Measurements from ENCODE around the gene GNAQ. TPM values are rescaled to one million over a fixed set of nuclear protein-coding genes. Genes with fewer than 3 reads are reported as not detected.
A peak's percentile ranks its signal among the peaks of the same experiment; 100 is the strongest.

GNAQ gene
- total RNA-seq, 2 experiments from 2014 or later = 17.6 to 24.2 TPM

- ATAC-seq (no peak), DNase-seq (no peak)
- Mint-ChIP-seq H3K9me3 (ENCODE audit: low read depth) (no peaks in the 10 kb centered on the region), H3K27ac (no peak overlapping the region), H3K27me3 (no peaks in the 10 kb centered on the region), H3K4me3 (no peak overlapping the region), H3K4me1 (peaks cover 24% of the 10 kb centered on the region), H3K36me3 (peaks cover 2% of the 10 kb centered on the region)
- CTCF ChIA-PET = interaction anchor here (1.4 kb wide), 1 partner anchor 304 kb away, joined by 3 read pairs; no protein-coding TSS in a partner anchor
These were observed 213.9 kb downstream of the GNAQ start for GRCh38 chr9:77817590-77818311.

GRCh38 chr9:77816641-77817341 lies 214.8 kb downstream of the GNAQ start:
- CTCF ChIA-PET = no interaction called here
- ATAC-seq = no peak

GRCh38 chr9:77815260-77815659 lies 216.4 kb downstream of the GNAQ start:
- Mint-ChIP-seq H3K4me3 (no peak overlapping the region), H3K36me3 (peaks cover 2% of the 10 kb centered on the region), H3K27ac (no peak overlapping the region), H3K4me1 (peaks cover 15% of the 10 kb centered on the region), H3K27me3 (no peaks in the 10 kb centered on the region), H3K9me3 (ENCODE audit: low read depth) (no peaks in the 10 kb centered on the region)
- CTCF ChIA-PET = no interaction called here
- ATAC-seq (no peak), DNase-seq (no peak)

More at GRCh38 chr9:77816641-77817341, 214.8 kb downstream of the GNAQ start:
- peaks cover 2% of the 10 kb centered on the region for H3K36me3 Mint-ChIP-seq
- no peak overlapping the region for H3K27ac Mint-ChIP-seq
- H3K4me3 Mint-ChIP-seq = no peak overlapping the region
- H3K9me3 Mint-ChIP-seq (ENCODE audit: low read depth) = no peaks in the 10 kb centered on the region
- H3K27me3 Mint-ChIP-seq = no peaks in the 10 kb centered on the region
- DNase-seq = no peak
- H3K4me1 Mint-ChIP-seq = peaks cover 21% of the 10 kb centered on the region

GRCh38 chr9:77811832-77812231 lies 219.8 kb downstream of the GNAQ start:
- ATAC-seq = no peak
- Mint-ChIP-seq H3K27me3 (no peaks in the 10 kb centered on the region), H3K27ac (no peak overlapping the region), H3K4me3 (no peak overlapping the region), H3K36me3 (peaks cover 6% of the 10 kb centered on the region), H3K4me1 (peaks cover 18% of the 10 kb centered on the region), H3K9me3 (ENCODE audit: low read depth) (no peaks in the 10 kb centered on the region)
- no peak for DNase-seq
- CTCF ChIA-PET = no interaction called here

- no peak overlapping the region for H3K4me3 Mint-ChIP-seq
- no peak for DNase-seq
- H3K9me3 Mint-ChIP-seq (ENCODE audit: low read depth) = no peaks in the 10 kb centered on the region
- H3K27ac Mint-ChIP-seq = no peak overlapping the region
- H3K4me1 Mint-ChIP-seq = peaks cover 18% of the 10 kb centered on the region
- peaks cover 5% of the 10 kb centered on the region for H3K36me3 Mint-ChIP-seq
- H3K27me3 Mint-ChIP-seq = no peaks in the 10 kb centered on the region
- no peak for ATAC-seq
- CTCF ChIA-PET = no interaction called here
These were observed 220.9 kb downstream of the GNAQ start for GRCh38 chr9:77810637-77811119.

- Mint-ChIP-seq H3K36me3 (peaks cover 4% of the 10 kb centered on the region), H3K9me3 (ENCODE audit: low read depth) (no peaks in the 10 kb centered on the region), H3K27me3 (no peaks in the 10 kb centered on the region), H3K27ac (no peak overlapping the region), H3K4me3 (no peak overlapping the region), H3K4me1 (peaks cover 18% of the 10 kb centered on the region)
- DNase-seq (no peak), ATAC-seq (no peak)
- CTCF ChIA-PET = no interaction called here
These were observed 221.6 kb downstream of the GNAQ start for GRCh38 chr9:77810047-77810446.

- Mint-ChIP-seq H3K27me3 (no peaks in the 10 kb centered on the region), H3K9me3 (ENCODE audit: low read depth) (no peaks in the 10 kb centered on the region), H3K4me3 (no peak overlapping the region), H3K4me1 (peaks cover 18% of the 10 kb centered on the region), H3K27ac (no peak overlapping the region), H3K36me3 (peaks cover 4% of the 10 kb centered on the region)
- CTCF ChIA-PET = no interaction called here
- ATAC-seq = no peak
- DNase-seq = no peak
These were observed 222.1 kb downstream of the GNAQ start for GRCh38 chr9:77809552-77809951.

GRCh38 chr9:77808751-77809081 lies 222.9 kb downstream of the GNAQ start:
- Mint-ChIP-seq H3K4me3 (no peak overlapping the region), H3K9me3 (ENCODE audit: low read depth) (no peaks in the 10 kb centered on the region), H3K4me1 (peaks cover 18% of the 10 kb centered on the region), H3K36me3 (peaks cover 4% of the 10 kb centered on the region), H3K27ac (no peak overlapping the region), H3K27me3 (no peaks in the 10 kb centered on the region)
- CTCF ChIA-PET = interaction anchor here (0.7 kb wide), 1 partner anchor 11 kb away, joined by 3 read pairs; no protein-coding TSS in a partner anchor
- ATAC-seq (no peak), DNase-seq (no peak)

GRCh38 chr9:77807846-77808750 lies 223.5 kb downstream of the GNAQ start:
- Mint-ChIP-seq H3K36me3 (peaks cover 8% of the 10 kb centered on the region), H3K4me3 (no peak overlapping the region), H3K9me3 (ENCODE audit: low read depth) (no peaks in the 10 kb centered on the region), H3K27ac (peak overlapping the region; percentile 72), H3K4me1 (peaks cover 18% of the 10 kb centered on the region), H3K27me3 (no peaks in the 10 kb centered on the region)
- no peak for ATAC-seq
- CTCF ChIA-PET = interaction anchor here (0.7 kb wide), 1 partner anchor 11 kb away, joined by 3 read pairs; no protein-coding TSS in a partner anchor
- DNase-seq = no peak

GRCh38 chr9:77807281-77807683 lies 224.3 kb downstream of the GNAQ start:
- Mint-ChIP-seq H3K4me3 (no peak overlapping the region), H3K27ac (no peak overlapping the region), H3K27me3 (no peaks in the 10 kb centered on the region), H3K4me1 (peaks cover 18% of the 10 kb centered on the region), H3K9me3 (ENCODE audit: low read depth) (no peaks in the 10 kb centered on the region), H3K36me3 (peaks cover 9% of the 10 kb centered on the region)
- ATAC-seq = no peak
- CTCF ChIA-PET = no interaction called here
- no peak for DNase-seq

- peaks cover 18% of the 10 kb centered on the region for H3K4me1 Mint-ChIP-seq
- H3K9me3 Mint-ChIP-seq (ENCODE audit: low read depth) = no peaks in the 10 kb centered on the region
- CTCF ChIA-PET = no interaction called here
- DNase-seq = no peak
- H3K4me3 Mint-ChIP-seq = no peak overlapping the region
- H3K27me3 Mint-ChIP-seq = no peaks in the 10 kb centered on the region
- no peak for ATAC-seq
- no peak overlapping the region for H3K27ac Mint-ChIP-seq
- peaks cover 9% of the 10 kb centered on the region for H3K36me3 Mint-ChIP-seq
These were observed 224.9 kb downstream of the GNAQ start for GRCh38 chr9:77806741-77807140.

GRCh38 chr9:77805810-77806209 lies 225.8 kb downstream of the GNAQ start:
- DNase-seq (no peak), ATAC-seq (no peak)
- no peaks in the 10 kb centered on the region for H3K27me3 Mint-ChIP-seq
- peaks cover 26% of the 10 kb centered on the region for H3K4me1 Mint-ChIP-seq
- no peak overlapping the region for H3K27ac Mint-ChIP-seq
- CTCF ChIA-PET = no interaction called here
- no peaks in the 10 kb centered on the region for H3K9me3 Mint-ChIP-seq (ENCODE audit: low read depth)
- H3K36me3 Mint-ChIP-seq = peaks cover 9% of the 10 kb centered on the region
- H3K4me3 Mint-ChIP-seq = no peak overlapping the region

- DNase-seq = no peak
- CTCF ChIA-PET = no interaction called here
- no peak overlapping the region for H3K27ac Mint-ChIP-seq
- peaks cover 7% of the 10 kb centered on the region for H3K36me3 Mint-ChIP-seq
- H3K9me3 Mint-ChIP-seq (ENCODE audit: low read depth) = no peaks in the 10 kb centered on the region
- H3K27me3 Mint-ChIP-seq = no peaks in the 10 kb centered on the region
- peaks cover 22% of the 10 kb centered on the region for H3K4me1 Mint-ChIP-seq
- ATAC-seq = no peak
- H3K4me3 Mint-ChIP-seq = no peak overlapping the region
These were observed 228.2 kb downstream of the GNAQ start for GRCh38 chr9:77803423-77803822.
